ENCODE results near the gene CFAP206. TPM values are rescaled to one million over a fixed set of nuclear protein-coding genes. Genes with fewer than 3 reads are reported as not detected.

Gene CFAP206
- total RNA-seq, 2 experiments from 2014 or later = not detected

GRCh38 chr6:87431263-87431662, 23.5 kb downstream of the CFAP206 start:
- peaks cover 14% of the 10 kb centered on the region for H3K27me3 Mint-ChIP-seq (ENCODE audit: low read depth)
- no peak overlapping the region for H3K27ac Mint-ChIP-seq
- no peaks in the 10 kb centered on the region for H3K4me1 Mint-ChIP-seq (ENCODE audit: low read depth)
- intact Hi-C loops (cut with micrococcal nuclease) = no loop called here
- no peaks in the 10 kb centered on the region for H3K9me3 Mint-ChIP-seq
- H3K4me3 Mint-ChIP-seq = no peak overlapping the region
- no peak for DNase-seq
- CTCF ChIA-PET = no interaction called here
- H3K36me3 Mint-ChIP-seq (ENCODE audit: low read depth) = no peaks in the 10 kb centered on the region

GRCh38 chr6:87436435-87436834, 28.7 kb downstream of the CFAP206 start:
- no peaks in the 10 kb centered on the region for H3K36me3 Mint-ChIP-seq (ENCODE audit: low read depth)
- H3K4me3 Mint-ChIP-seq = no peak overlapping the region
- CTCF ChIA-PET = no interaction called here
- intact Hi-C loops (cut with micrococcal nuclease) = no loop called here
- peaks cover 7% of the 10 kb centered on the region for H3K27me3 Mint-ChIP-seq (ENCODE audit: low read depth)
- H3K4me1 Mint-ChIP-seq (ENCODE audit: low read depth) = no peaks in the 10 kb centered on the region
- peak; percentile 72 for DNase-seq
- no peaks in the 10 kb centered on the region for H3K9me3 Mint-ChIP-seq
- no peak overlapping the region for H3K27ac Mint-ChIP-seq

- no peaks in the 10 kb centered on the region for H3K36me3 Mint-ChIP-seq (ENCODE audit: low read depth)
- intact Hi-C loops (cut with micrococcal nuclease) = no loop called here
- CTCF ChIA-PET = no interaction called here
These were observed 33.9 kb downstream of the CFAP206 start for GRCh38 chr6:87441711-87442110.

GRCh38 chr6:87444362-87444761, 36.6 kb downstream of the CFAP206 start:
- Mint-ChIP-seq H3K9me3 (peaks cover 5% of the 10 kb centered on the region), H3K36me3 (ENCODE audit: low read depth) (no peaks in the 10 kb centered on the region), H3K27me3 (ENCODE audit: low read depth) (peaks cover 15% of the 10 kb centered on the region), H3K4me1 (ENCODE audit: low read depth) (no peaks in the 10 kb centered on the region), H3K27ac (no peak overlapping the region), H3K4me3 (no peak overlapping the region)
- DNase-seq = no peak
- CTCF ChIA-PET = interaction anchor here (1.2 kb wide), 1 partner anchor 36 kb away, joined by 3 read pairs; the partner anchor contains the start of gene CFAP206
- intact Hi-C loops (cut with micrococcal nuclease) = no loop called here

More at GRCh38 chr6:87441711-87442110, 33.9 kb downstream of the CFAP206 start:
- no peaks in the 10 kb centered on the region for H3K4me1 Mint-ChIP-seq (ENCODE audit: low read depth)
- DNase-seq = no peak
- H3K4me3 Mint-ChIP-seq = no peak overlapping the region
- no peak overlapping the region for H3K27ac Mint-ChIP-seq
- H3K27me3 Mint-ChIP-seq (ENCODE audit: low read depth) = peaks cover 4% of the 10 kb centered on the region
- H3K9me3 Mint-ChIP-seq = peaks cover 5% of the 10 kb centered on the region

GRCh38 chr6:87465051-87465450, 57.3 kb downstream of the CFAP206 start:
- H3K4me1 Mint-ChIP-seq (ENCODE audit: low read depth) = no peaks in the 10 kb centered on the region
- no peak overlapping the region for H3K27ac Mint-ChIP-seq
- H3K27me3 Mint-ChIP-seq (ENCODE audit: low read depth) = peaks cover 17% of the 10 kb centered on the region
- intact Hi-C loops (cut with micrococcal nuclease) = no loop called here
- no peak overlapping the region for H3K4me3 Mint-ChIP-seq
- peaks cover 2% of the 10 kb centered on the region for H3K9me3 Mint-ChIP-seq
- no peak for DNase-seq
- H3K36me3 Mint-ChIP-seq (ENCODE audit: low read depth) = no peaks in the 10 kb centered on the region
- CTCF ChIA-PET = no interaction called here

- intact Hi-C loops (cut with micrococcal nuclease) = loop anchor here (1.0 to 5.0 kb wide), 9 partner anchors 64 to 1608 kb away; partner anchors contain the start of genes AKIRIN2, ORC3, PNRC1 and SMIM8
- H3K27ac Mint-ChIP-seq = peak within 1 kb of the TSS; percentile 92
- peak; percentile 80 for DNase-seq
- no peaks in the 10 kb centered on the region for H3K9me3 Mint-ChIP-seq
- peaks cover 15% of the 10 kb centered on the region for H3K4me1 Mint-ChIP-seq (ENCODE audit: low read depth)
- H3K4me3 Mint-ChIP-seq = peak within 1 kb of the TSS; percentile 95
- H3K27me3 Mint-ChIP-seq (ENCODE audit: low read depth) = peaks cover 4% of the 10 kb centered on the region
- no peaks in the 10 kb centered on the region for H3K36me3 Mint-ChIP-seq (ENCODE audit: low read depth)
- CTCF ChIA-PET = interaction anchor here (1.3 to 2.0 kb wide), 2 partner anchors 17 to 80 kb away, joined by 4 to 5 read pairs; no protein-coding TSS in a partner anchor
These were observed 65.0 kb downstream of the CFAP206 start, which contains the start of gene SLC35A1 for GRCh38 chr6:87472525-87473418. Gene SLC35A1, plus strand, starts transcription at chr6:87472974. Its CDS starts 30 bp downstream, at chr6:87473004.

GRCh38 chr6:87473419-87473903, 65.7 kb downstream of the CFAP206 start:
- DNase-seq = peak; percentile 62
- Mint-ChIP-seq H3K27me3 (ENCODE audit: low read depth) (peaks cover 1% of the 10 kb centered on the region), H3K4me3 (peak overlapping the region; percentile 95), H3K27ac (peak overlapping the region; percentile 92), H3K36me3 (ENCODE audit: low read depth) (no peaks in the 10 kb centered on the region), H3K4me1 (ENCODE audit: low read depth) (peaks cover 15% of the 10 kb centered on the region), H3K9me3 (no peaks in the 10 kb centered on the region)
- CTCF ChIA-PET = no interaction called here
- intact Hi-C loops (cut with micrococcal nuclease) = loop anchor here (1.0 to 5.0 kb wide), 3 partner anchors 221 to 1607 kb away; partner anchors contain the start of gene PNRC1

GRCh38 chr6:87481931-87482330, 74.2 kb downstream of the CFAP206 start:
- H3K36me3 Mint-ChIP-seq (ENCODE audit: low read depth) = peaks cover 15% of the 10 kb centered on the region
- no peak overlapping the region for H3K4me3 Mint-ChIP-seq
- no peak overlapping the region for H3K27ac Mint-ChIP-seq
- no peaks in the 10 kb centered on the region for H3K27me3 Mint-ChIP-seq (ENCODE audit: low read depth)
- DNase-seq = no peak
- CTCF ChIA-PET = no interaction called here
- intact Hi-C loops (cut with micrococcal nuclease) = no loop called here
- H3K4me1 Mint-ChIP-seq (ENCODE audit: low read depth) = peaks cover 3% of the 10 kb centered on the region
- H3K9me3 Mint-ChIP-seq = no peaks in the 10 kb centered on the region

GRCh38 chr6:87482366-87482765, 74.6 kb downstream of the CFAP206 start:
- intact Hi-C loops (cut with micrococcal nuclease) = no loop called here
- Mint-ChIP-seq H3K4me3 (no peak overlapping the region), H3K27ac (no peak overlapping the region), H3K27me3 (ENCODE audit: low read depth) (no peaks in the 10 kb centered on the region), H3K9me3 (no peaks in the 10 kb centered on the region), H3K4me1 (ENCODE audit: low read depth) (peaks cover 3% of the 10 kb centered on the region), H3K36me3 (ENCODE audit: low read depth) (peaks cover 15% of the 10 kb centered on the region)
- CTCF ChIA-PET = no interaction called here
- DNase-seq = no peak

GRCh38 chr6:87483929-87484328, 76.2 kb downstream of the CFAP206 start:
- Mint-ChIP-seq H3K9me3 (no peaks in the 10 kb centered on the region), H3K27ac (no peak overlapping the region), H3K4me3 (no peak overlapping the region), H3K4me1 (ENCODE audit: low read depth) (peaks cover 3% of the 10 kb centered on the region), H3K36me3 (ENCODE audit: low read depth) (peaks cover 12% of the 10 kb centered on the region), H3K27me3 (ENCODE audit: low read depth) (no peaks in the 10 kb centered on the region)
- CTCF ChIA-PET = no interaction called here
- DNase-seq = peak; percentile 19
- intact Hi-C loops (cut with micrococcal nuclease) = no loop called here

GRCh38 chr6:87484491-87484890, 76.7 kb downstream of the CFAP206 start:
- H3K27ac Mint-ChIP-seq = no peak overlapping the region
- H3K4me3 Mint-ChIP-seq = no peak overlapping the region
- CTCF ChIA-PET = no interaction called here
- peaks cover 3% of the 10 kb centered on the region for H3K4me1 Mint-ChIP-seq (ENCODE audit: low read depth)
- H3K9me3 Mint-ChIP-seq = no peaks in the 10 kb centered on the region
- no peaks in the 10 kb centered on the region for H3K27me3 Mint-ChIP-seq (ENCODE audit: low read depth)
- intact Hi-C loops (cut with micrococcal nuclease) = no loop called here
- H3K36me3 Mint-ChIP-seq (ENCODE audit: low read depth) = peaks cover 10% of the 10 kb centered on the region
- DNase-seq = no peak

GRCh38 chr6:87487555-87487954, 79.8 kb downstream of the CFAP206 start:
- Mint-ChIP-seq H3K27me3 (ENCODE audit: low read depth) (no peaks in the 10 kb centered on the region), H3K4me3 (no peak overlapping the region), H3K36me3 (ENCODE audit: low read depth) (peaks cover 11% of the 10 kb centered on the region), H3K27ac (no peak overlapping the region), H3K4me1 (ENCODE audit: low read depth) (peaks cover 3% of the 10 kb centered on the region), H3K9me3 (no peaks in the 10 kb centered on the region)
- intact Hi-C loops (cut with micrococcal nuclease) = no loop called here
- CTCF ChIA-PET = no interaction called here
- no peak for DNase-seq

Measured in activated naive CD4-positive, alpha-beta T cell treated with anti-CD3 and anti-CD28 coated beads for 36 hours (primary cell).